Testis (tissue), 2 donors: ENCODE data around the gene FRS2.

Experiments used
- CTCF ChIP-seq, 3 experiments: fragments of 450-650 bp in 2 of 3; fragments of 200-600 bp in 1 of 3; sonication (generic) in 1 of 3; IDR thresholded peaks; one replicate each; pipeline ENCODE4 v1.5.1; 2016 to 2019; ENCODE audit warnings: antibody characterized with exemption in 3 of 3, mild to moderate bottlenecking in 2 of 3, moderate library complexity in 1 of 3
- POLR2A ChIP-seq: fragments of 450-650 bp; IDR thresholded peaks from one replicate; pipeline ENCODE4 v1.6.1; 2017; ENCODE audit warnings: antibody characterized with exemption, mild to moderate bottlenecking, moderate library complexity

GRCh38 chr12:69495071-69495470, 24.9 kb downstream of the FRS2 start:
- TF ChIP-seq CTCF (IDR thresholded peaks at IDR 0.05), result no peak
- TF ChIP-seq POLR2A, result no peak
